NCI-H1436 treated with DMSO at 0.1 percent for 48 hours (cell line): ENCODE measurements around the gene RUBCNL.
"Not testable (repeated sequence)": the region's sequence is repeated elsewhere in the genome, so short reads cannot be mapped to it uniquely, and the experiment has no call there.

Experiments
- DNase-seq: peaks from one replicate; lab custom pipeline; 2025; lab: John Stamatoyannopoulos, UW

RUBCNL gene, protein sequence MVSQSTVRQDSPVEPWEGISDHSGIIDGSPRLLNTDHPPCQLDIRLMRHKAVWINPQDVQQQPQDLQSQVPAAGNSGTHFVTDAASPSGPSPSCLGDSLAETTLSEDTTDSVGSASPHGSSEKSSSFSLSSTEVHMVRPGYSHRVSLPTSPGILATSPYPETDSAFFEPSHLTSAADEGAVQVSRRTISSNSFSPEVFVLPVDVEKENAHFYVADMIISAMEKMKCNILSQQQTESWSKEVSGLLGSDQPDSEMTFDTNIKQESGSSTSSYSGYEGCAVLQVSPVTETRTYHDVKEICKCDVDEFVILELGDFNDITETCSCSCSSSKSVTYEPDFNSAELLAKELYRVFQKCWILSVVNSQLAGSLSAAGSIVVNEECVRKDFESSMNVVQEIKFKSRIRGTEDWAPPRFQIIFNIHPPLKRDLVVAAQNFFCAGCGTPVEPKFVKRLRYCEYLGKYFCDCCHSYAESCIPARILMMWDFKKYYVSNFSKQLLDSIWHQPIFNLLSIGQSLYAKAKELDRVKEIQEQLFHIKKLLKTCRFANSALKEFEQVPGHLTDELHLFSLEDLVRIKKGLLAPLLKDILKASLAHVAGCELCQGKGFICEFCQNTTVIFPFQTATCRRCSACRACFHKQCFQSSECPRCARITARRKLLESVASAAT

DNA sequence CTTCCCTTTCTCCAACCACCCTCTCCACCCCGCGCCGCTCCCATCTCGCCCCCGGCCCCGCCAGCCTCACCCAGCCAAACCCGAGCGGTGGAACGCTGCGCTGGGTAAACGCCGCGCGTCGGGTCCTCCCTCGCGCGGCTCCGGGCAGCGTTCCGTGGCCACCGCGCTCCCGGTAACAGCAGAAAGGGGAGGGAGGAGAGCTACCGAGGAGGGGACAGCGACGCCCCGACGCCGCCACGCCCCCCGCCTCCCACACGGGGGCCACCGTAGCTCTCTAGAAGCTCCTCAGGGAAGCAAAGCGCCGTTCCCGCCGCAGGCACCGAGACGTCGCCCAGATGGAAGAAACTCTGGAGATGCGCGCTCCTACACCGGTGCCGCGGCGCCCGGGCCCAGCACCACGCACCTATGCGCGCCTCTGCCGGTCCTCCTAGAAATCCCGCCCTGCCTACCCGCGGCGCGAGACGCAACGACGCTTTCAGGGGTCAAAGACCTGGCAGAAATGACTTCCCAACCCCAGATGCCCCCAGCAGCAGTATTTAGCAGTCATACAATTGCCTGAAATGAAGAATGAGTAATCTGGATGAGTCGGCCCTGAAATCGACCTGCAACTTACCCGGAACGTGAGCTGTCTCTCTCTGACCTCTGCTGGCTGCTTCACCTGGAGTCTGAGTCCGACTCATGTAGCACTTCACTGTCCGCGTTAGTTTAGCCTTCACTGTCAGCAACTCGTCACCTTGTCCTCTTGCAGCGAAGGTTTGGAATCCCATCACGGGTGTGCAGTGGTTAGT, at the start of gene RUBCNL:
Gene RUBCNL, minus strand, starts transcription at position 189 of the 788 bp plus-strand sequence. CDS start 14,777 bp downstream, outside the sequence.
- DNase-seq = no peak

DNA sequence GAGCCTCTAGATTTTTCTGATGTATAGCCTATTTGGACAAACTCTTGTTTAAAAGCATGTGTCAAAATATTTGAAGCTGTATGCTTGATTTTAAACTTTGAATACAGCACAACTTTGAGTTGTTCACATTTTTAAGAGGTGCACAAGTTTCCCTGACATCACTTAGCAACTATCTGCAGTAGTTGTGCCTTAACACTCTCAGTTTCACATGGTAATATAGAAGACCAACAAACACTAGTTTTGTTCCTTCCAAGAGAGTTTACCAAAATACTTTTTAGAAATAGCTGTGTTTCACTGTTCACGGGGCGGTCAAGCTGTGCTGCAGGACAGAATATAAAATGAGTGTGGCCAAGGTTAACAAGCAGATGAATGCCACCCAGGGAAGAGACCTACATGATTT, 42.5 kb upstream of the RUBCNL start:
- DNase-seq = not testable (repeated sequence)

DNA sequence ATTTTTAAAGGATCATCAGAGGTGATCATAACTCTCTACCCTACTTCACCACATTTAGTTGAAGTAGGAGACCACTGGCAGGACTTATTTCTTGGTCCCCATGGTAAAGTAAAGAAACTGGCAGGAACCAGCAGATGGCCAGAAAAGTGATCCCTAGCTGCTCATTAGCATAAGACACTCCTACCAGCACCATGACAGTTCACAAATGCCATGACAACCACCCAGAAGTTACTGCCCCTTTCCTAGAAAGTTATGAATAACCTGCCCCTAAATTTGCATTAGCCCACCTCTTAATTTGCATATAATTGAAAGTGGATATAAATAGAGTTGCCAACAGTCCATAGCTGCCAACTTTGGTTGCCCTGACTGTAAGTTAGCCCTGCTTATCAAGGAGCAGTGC, 18.4 kb upstream of the RUBCNL start:
- no peak for DNase-seq

DNA sequence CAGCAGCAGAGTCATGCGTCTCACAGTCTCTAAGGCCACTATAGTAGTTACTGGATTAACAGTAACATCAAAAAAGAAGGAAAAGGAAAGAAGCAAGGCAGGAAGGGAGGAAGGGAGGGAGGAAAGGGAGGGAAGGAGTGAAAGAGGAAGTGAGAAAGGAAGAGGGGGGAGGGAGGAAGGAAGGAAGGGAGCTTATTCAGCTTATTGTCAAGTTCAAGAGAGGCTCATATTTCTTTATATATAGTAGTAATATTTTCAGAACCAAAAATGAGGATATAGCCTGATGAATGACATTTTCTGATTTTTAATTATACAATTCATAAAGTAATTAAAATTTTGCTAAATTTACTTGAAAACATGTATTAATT, 17.7 kb upstream of the RUBCNL start:
- no peak for DNase-seq

DNA sequence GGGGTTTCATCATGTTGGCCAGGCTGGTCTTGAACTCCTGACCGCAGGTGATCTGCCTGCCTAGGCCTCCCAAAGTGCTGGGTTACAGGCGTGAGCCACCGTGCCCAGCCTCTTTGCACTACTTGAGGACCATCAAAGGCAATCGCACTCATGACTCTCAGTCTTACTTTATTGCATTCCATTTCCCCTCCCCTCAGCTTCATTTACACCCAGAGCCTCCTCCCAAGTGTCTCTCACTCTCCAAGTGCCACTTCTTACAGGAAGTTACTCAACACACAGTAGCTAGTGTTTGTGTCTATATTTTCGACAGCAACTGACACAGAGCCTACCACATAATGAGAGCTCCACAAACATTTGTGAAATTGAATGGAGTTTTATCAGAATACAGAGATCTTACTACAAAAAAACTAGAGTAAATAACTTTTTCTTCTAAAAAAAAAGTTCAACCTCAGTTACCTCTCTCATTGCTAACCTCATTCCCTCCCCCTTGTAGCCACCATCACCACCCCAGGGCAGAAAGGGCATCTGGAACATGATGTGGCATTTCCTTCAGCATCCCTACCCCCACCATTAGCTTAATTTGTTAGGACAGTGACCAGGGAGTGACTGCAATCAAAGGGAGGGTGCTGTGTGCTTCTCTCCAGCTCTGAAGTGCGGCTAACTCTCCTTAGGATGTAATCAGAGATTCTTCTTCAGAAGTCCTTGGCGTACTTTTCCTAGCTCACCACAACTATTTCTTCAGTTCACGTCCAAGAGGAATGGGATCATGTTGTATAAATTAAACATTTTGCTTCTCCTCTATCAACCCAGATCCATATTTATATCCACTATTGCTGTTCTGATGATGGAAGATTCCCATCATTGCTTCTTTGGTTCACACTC, 17.0 kb upstream of the RUBCNL start:
- DNase-seq = no peak

DNA sequence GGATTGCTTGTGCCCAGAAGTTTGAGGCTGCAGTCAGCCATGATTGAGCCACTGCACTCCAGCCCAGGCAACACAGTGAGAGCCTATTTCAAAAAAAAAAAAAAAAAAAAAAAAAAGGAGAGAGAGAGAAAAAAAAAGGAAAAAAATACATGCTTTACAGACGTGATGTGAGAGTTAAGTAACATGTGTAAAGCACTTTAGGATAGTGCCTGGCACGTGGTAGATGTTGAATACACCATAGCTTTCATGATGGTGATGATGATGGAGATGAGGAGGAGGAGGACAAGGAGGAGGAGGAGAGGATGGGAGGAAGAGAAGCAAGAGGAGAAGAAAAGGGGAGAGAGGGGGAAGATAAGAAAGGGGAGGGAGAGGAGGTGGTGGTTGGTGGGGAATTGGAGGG, 15.1 kb upstream of the RUBCNL start:
- DNase-seq = no peak

DNA sequence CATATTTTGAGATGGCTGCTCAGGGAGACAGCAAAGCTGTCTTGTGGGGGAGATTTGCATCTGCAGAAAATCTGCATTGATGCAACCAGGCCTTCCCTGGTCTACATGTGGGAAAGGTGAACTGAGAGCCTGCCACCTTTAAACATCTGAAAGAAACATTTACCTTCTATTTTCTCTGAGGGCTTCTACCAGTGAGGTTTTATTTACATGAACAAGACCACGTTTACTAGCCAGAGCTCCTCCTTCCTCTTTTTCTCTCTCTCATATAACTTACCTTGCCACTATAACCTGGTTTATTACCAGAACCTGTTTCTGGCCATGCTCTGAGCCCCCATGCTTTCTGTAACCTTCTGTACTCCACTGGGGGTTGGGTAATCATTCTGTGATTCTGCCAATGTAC, 14.4 kb upstream of the RUBCNL start:
- no peak for DNase-seq

DNA sequence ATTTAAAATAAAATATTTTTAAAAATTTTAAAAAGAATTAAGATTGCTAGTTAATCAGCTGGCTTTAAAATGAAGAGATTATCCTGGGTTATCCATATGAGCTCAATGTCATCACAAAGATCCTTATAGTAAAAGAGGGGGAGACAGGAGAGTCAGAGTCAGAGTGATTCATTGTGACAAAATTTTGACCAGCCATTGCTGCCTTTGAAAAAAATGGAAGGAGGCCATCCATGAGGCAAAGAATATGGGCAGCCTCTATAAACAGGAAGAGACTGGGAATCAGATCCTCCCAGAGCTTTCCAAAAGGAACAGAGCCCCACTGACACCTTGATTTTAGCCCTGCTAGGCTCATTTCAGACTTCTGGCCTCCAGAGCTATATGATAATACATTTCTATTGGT, 9.3 kb upstream of the RUBCNL start:
- DNase-seq = no peak

DNA sequence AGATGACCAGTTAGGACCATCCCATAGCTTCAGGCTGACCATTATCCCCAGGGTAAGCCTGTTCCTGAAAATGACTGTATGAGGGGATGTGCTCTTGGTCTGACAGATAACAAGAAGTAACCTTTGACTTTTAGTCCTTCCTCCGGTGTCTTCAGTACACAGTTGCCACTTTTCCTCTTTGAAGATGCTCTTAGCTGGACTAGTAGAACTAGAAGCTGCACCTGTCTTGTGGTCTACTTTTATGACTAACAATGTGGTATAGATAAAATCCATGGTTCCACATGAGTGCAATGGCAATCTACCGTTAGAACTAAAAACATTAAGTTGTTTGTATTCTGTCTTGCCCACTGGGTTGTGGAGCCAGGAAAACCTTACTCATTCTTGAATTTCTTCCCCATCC, 5.9 kb upstream of the RUBCNL start:
- DNase-seq = no peak

DNA sequence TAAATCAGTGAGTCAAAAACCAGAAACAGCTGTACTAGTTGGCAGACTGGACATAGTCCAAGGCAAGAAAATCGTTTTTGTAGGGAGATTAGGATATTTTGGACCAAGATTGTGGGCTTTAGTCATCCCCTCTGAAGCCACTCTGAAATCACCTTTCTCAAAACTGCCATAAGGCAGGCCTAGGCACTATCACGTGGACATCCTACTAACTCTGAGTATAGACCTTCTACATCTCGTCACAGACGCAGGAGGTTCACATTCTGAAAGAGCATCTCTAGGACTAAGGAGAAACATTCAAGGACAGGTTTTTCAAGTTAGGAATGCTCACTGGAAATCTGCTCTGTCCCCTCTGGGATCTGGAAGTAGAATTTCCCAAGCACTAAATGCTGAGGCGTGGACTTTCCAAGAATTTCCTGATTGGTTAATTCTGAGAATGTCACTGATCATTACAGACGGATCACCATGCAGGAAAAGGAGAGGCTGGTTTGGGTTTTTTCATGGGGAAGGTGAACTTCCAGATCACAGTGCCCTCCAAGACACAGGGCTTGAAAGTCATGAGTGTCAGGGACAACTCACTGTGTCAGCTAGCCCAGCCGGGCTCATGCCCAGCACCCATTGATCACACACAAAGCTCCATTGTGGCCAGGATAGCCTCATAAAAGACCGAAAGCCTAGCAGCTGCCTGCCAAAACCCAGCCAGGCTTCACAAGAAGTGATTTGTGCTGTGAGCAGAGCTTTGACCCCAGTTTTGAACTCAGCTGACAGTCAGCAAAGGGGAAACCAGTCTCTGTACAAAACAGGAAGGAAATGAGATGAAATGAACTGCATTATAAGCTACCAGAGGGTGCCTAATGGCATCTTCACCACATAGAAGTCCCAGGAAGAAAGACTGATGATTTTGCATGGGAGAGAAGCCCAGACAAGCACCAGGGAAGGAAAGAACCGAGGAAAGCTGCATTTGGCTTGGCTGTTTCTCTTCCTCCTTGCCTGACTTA, 2.7 kb upstream of the RUBCNL start:
- DNase-seq = no peak

DNA sequence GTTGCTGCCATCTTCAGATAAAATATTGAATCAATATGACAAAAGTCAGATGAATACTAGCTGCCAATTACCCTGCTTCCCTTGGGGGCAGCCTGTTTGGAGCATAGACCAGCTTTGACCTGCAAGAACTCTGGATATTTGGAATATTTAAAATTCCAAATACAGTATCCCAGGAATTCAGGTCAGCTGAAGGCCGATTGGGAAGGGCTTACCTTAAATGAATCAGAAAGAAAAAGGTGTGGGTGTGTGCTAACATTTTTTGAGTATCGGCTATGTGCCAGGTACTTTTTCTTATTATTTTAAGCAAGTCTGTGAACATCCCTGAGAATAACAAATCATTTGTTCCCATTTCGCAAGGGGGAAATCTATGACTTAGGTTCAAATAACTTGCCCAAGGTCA, 1.8 kb upstream of the RUBCNL start:
- DNase-seq = no peak

DNA sequence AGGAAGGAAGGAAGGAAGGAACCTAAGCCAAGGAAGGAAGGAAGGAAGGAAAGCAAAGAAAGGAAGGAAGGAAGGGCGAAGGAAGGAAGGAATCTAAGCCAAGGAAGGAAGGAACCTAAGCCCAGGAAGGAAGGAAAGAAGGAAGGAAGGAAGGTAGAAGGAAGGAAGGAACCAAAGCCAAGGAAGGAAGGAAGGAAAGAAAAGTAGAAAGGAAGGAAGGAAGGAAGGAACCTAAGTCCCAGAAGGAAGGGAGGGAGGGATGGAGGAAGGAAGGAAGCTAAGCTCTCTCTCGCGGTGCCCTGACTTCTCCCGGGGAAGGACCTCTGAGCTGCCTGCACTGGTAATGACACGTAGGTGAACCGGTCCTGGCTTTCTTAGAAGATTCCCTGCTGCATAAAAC, 1.3 kb upstream of the RUBCNL start:
- no peak for DNase-seq

DNA sequence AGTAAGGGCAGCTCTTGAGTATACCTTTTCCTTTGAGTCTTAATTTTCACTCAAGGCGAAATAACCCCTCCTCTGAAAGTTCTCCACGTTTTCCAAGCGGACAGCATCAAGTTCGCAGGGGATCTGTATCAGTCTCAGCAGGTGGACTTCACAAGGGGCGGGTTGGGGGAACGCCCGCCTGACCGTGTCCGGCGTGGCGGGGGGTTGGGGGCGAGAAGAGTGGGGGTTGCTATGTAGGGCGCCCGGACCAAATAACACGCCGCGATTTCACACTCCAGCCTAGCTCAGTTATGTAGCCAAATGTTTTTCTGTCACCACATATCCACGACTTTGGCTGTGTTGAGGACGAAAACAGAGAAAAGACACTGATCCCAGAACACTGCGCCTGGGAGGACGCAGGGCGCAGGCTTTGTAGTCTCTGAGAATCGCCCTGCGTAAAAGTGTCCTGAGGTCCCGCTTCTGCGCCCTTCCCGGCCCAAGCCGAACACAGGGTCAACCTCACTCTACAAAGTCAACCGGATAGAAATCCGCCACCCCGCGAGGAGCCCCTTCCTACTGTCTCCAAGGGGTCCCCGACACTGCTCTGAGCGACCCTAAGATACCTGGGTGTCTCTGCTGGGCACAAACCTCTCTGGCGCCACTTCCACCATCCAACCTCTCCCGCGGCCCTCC, 524 bp downstream of the RUBCNL start:
- DNase-seq = no peak

DNA sequence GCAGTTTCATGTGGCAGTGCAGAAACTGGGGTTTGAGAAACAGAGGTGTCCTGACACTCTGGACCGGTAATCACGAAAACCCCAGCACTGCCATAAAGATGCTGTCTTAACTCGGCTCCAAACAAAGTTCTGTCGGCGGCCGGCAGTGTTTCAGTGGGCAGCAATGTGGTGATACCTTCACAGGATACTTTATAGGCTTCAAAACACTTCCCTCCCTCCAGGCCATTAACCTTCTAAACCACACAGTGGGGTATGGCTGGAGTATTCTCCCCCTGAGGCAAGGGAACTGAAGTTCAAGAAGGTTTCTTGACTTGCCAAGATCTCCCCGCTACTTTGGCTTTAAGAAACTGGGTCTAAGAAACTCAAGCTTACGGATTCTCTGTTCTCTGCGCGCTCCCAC, 1.1 kb downstream of the RUBCNL start:
- no peak for DNase-seq

DNA sequence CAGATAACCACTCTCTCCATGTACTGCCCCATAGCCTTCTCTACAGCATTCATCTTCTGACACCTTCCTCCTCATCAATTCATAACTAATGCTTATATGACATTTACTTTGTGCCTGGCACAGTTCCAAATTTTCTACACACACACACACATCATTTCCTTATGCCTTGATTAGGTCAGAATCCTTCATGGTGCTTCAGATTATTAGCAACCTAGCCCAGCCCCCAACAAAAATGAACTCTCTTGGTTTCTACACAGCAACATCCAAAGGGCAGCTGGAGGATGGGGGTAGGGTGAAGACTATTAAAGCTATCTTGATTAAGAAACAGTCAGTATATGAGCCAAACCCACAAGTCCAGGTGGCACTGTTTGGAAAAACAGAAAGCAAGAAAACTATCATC, 3.7 kb downstream of the RUBCNL start:
- no peak for DNase-seq

DNA sequence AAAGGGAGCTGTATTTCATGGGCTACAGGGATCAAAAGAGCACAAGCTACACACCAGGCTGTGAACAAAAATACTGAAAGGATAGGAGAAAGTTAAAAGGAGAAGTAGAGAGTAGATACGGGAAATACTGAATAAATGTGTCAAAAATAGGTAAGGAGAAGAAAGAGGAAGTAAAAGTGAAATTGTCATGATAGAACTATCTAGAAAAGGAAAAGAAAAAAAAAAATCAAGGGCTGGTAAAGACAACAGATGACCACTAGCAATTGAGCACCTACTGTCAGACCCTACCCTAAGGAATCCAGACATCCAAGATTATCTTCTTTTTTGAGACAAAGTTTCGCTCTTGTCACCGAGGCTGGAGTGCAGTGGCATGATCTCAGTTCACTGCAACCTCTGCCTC, 4.8 kb downstream of the RUBCNL start:
- no peak for DNase-seq

DNA sequence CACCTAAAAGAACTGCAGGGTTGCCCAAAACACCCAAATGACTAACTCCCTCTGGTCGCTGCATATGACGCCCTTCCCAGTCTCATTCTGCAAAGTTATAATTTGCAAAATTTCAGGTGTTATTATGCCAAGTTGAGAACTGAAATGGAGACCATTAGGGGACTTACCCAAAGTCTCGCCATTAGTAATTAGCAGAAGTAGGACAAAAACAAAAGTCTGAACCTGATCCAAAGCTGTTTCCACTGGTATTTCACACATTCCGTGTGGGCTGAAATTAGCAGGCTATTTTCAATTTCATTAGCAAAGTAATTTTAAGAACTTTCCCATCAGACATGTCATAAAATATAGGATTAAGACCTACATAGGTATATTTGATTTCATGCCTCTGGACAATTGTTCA, 6.8 kb downstream of the RUBCNL start:
- no peak for DNase-seq

DNA sequence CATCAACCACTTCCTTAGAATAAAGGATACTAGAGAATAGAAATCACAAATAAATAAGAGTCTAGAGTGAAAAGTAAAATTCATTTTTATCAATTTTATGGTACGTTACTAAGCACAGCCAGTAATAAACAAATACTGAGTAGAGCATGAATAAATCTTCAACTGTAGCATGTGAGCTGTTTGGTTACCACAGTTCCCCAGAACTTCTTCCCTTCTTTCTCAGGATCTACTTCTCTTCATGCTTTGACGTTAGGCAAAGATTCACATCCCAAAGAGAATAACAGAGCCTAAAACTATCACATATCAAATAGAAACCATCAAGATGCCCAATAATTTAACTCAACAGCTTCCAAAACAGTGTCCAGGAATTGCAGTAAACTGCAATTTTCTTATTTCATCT, 7.4 kb downstream of the RUBCNL start:
- no peak for DNase-seq

DNA sequence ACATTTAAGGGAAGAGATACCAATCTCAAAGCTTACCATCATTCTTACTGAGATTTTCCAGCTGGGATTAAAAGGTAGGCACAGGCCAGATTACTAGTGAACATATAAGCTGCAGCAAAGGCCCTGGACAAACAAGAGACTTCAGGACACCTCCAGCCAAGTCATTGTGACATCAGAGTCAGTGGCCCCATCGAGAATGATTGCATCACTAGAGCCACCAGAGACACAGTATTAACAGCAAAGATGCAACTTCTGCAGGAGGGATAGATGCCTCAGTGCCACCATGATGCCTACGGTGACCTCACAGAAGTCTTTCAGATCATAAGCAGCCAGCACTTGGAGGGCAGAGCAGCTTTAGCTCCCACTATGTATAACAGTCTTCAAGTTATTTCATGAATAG, 8.6 kb downstream of the RUBCNL start:
- DNase-seq = no peak

DNA sequence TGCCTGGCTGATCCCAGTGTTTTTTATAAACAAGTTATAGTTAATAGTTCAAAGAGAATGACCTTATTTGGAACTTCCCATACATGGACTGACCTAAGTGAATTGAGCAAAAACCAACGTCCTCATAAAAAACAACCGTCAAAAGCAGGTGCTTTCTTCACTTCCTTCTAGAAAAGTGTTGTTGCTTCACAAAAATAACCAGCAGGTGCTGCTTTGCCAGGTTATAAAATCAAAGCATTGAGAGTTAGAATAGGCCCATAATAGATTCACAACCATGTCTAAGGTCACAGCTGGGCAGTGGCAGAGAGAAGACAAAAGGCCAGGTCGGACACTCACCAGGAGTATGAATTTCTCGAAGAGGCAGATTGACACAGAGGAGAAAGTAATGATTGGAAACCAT, 9.5 kb downstream of the RUBCNL start:
- DNase-seq = no peak
